ENCODE results near the gene AKT3.

AKT3 gene

GRCh38 chr1:243587823-243588560, 262.1 kb downstream of the AKT3 start:
- peaks cover 0 to 4% of the 10 kb centered on the region in 2 donors for H3K9me3 ChIP-seq (ENCODE audit: control insufficient read depth in 2 of 2, low read length in 2 of 2)
- H3K27ac ChIP-seq (ENCODE audit: low read length): no peak overlapping the region
- H3K9ac ChIP-seq (ENCODE audit: low read length in 2 of 2): no peak overlapping the region
- H3K36me3 ChIP-seq (ENCODE audit: control insufficient read depth in 2 of 2, insufficient read depth in 2 of 2, low read length in 2 of 2): peaks cover 0 to 5% of the 10 kb centered on the region in 2 donors
- no peaks in the 10 kb centered on the region for H3K27me3 ChIP-seq (ENCODE audit: control insufficient read depth in 1 of 2, insufficient read depth in 2 of 2, low read length in 2 of 2)
- H3K4me3 ChIP-seq (ENCODE audit: low read length in 2 of 2): no peak overlapping the region
- no peaks in the 10 kb centered on the region for H3K4me1 ChIP-seq (ENCODE audit: control insufficient read depth, insufficient read depth, low read length)

DNA sequence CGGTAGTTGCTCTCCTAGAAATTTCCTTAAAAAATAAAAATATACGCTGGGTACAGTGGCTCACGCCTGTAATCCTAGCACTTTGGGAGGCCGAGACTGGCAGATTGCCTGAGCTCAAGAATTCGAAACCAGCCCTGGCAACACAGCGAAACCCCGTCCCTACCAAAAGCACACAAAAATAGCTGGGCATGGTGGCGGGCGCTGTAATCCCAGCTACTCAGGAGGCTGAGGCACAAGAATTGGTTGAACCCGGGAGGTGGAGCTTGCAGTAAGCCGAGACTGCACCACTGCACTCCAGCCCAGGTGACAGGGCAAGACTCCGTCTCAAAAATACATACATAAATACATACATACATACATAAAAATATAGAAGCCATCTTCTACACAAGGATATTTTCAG, 262.8 kb downstream of the AKT3 start:
- Histone ChIP-seq H3K4me3 (ENCODE audit: low read length in 2 of 2) (no peak overlapping the region), H3K36me3 (ENCODE audit: control insufficient read depth in 2 of 2, insufficient read depth in 2 of 2, low read length in 2 of 2) (peaks cover 0 to 5% of the 10 kb centered on the region in 2 donors), H3K27ac (ENCODE audit: low read length) (no peak overlapping the region), H3K27me3 (ENCODE audit: control insufficient read depth in 1 of 2, insufficient read depth in 2 of 2, low read length in 2 of 2) (no peaks in the 10 kb centered on the region), H3K9me3 (ENCODE audit: control insufficient read depth in 2 of 2, low read length in 2 of 2) (peaks cover 0 to 4% of the 10 kb centered on the region in 2 donors), H3K9ac (ENCODE audit: low read length in 2 of 2) (no peak overlapping the region), H3K4me1 (ENCODE audit: control insufficient read depth, insufficient read depth, low read length) (no peaks in the 10 kb centered on the region)

DNA sequence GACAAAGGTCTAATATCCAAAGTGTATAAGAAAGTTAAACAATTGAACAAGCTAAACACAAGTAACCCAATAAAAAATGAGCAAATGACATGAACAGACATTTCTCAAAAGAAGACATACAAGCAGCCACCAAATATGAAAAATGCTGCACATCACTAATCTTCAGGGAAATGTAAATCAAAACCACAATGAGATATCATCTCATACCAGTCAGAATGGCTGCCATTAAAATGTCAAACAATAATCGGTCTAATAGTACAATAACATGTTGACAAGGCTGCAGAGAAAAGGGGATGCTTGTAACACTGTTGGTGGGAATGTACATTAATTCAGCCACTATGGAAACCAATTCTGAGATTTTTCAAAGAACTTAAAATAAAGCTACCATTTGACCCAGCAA, 264.1 kb downstream of the AKT3 start:
- H3K36me3 ChIP-seq (ENCODE audit: control insufficient read depth in 2 of 2, insufficient read depth in 2 of 2, low read length in 2 of 2): peaks cover 0 to 5% of the 10 kb centered on the region in 2 donors

GRCh38 chr1:243582326-243582725, 267.7 kb downstream of the AKT3 start:
- H3K4me1 ChIP-seq (ENCODE audit: control insufficient read depth, insufficient read depth, low read length): no peaks in the 10 kb centered on the region
- H3K9me3 ChIP-seq (ENCODE audit: control insufficient read depth in 2 of 2, low read length in 2 of 2): peaks cover 0 to 4% of the 10 kb centered on the region in 2 donors

More for the DNA sequence above, 264.1 kb downstream of the AKT3 start:
- Histone ChIP-seq H3K4me3 (ENCODE audit: low read length in 2 of 2) (no peak overlapping the region), H3K9ac (ENCODE audit: low read length in 2 of 2) (no peak overlapping the region), H3K27me3 (ENCODE audit: control insufficient read depth in 1 of 2, insufficient read depth in 2 of 2, low read length in 2 of 2) (no peaks in the 10 kb centered on the region), H3K9me3 (ENCODE audit: control insufficient read depth in 2 of 2, low read length in 2 of 2) (peaks cover 0 to 4% of the 10 kb centered on the region in 2 donors), H3K27ac (ENCODE audit: low read length) (no peak overlapping the region), H3K4me1 (ENCODE audit: control insufficient read depth, insufficient read depth, low read length) (no peaks in the 10 kb centered on the region)

GRCh38 chr1:243580984-243581383, 269.1 kb downstream of the AKT3 start:
- H3K36me3 ChIP-seq (ENCODE audit: control insufficient read depth in 2 of 2, insufficient read depth in 2 of 2, low read length in 2 of 2): peaks cover 0 to 3% of the 10 kb centered on the region in 2 donors
- H3K4me1 ChIP-seq (ENCODE audit: control insufficient read depth, insufficient read depth, low read length): no peaks in the 10 kb centered on the region
- H3K9ac ChIP-seq (ENCODE audit: low read length in 2 of 2): no peak overlapping the region
- peaks cover 0 to 4% of the 10 kb centered on the region in 2 donors for H3K9me3 ChIP-seq (ENCODE audit: control insufficient read depth in 2 of 2, low read length in 2 of 2)
- no peaks in the 10 kb centered on the region for H3K27me3 ChIP-seq (ENCODE audit: control insufficient read depth in 1 of 2, insufficient read depth in 2 of 2, low read length in 2 of 2)
- H3K4me3 ChIP-seq (ENCODE audit: low read length in 2 of 2): no peak overlapping the region
- no peak overlapping the region for H3K27ac ChIP-seq (ENCODE audit: low read length)

More at GRCh38 chr1:243582326-243582725, 267.7 kb downstream of the AKT3 start:
- H3K27ac ChIP-seq (ENCODE audit: low read length): no peak overlapping the region
- H3K36me3 ChIP-seq (ENCODE audit: control insufficient read depth in 2 of 2, insufficient read depth in 2 of 2, low read length in 2 of 2): peaks cover 0 to 5% of the 10 kb centered on the region in 2 donors
- H3K9ac ChIP-seq (ENCODE audit: low read length in 2 of 2): no peak overlapping the region
- H3K27me3 ChIP-seq (ENCODE audit: control insufficient read depth in 1 of 2, insufficient read depth in 2 of 2, low read length in 2 of 2): no peaks in the 10 kb centered on the region
- H3K4me3 ChIP-seq (ENCODE audit: low read length in 2 of 2): no peak overlapping the region

DNA sequence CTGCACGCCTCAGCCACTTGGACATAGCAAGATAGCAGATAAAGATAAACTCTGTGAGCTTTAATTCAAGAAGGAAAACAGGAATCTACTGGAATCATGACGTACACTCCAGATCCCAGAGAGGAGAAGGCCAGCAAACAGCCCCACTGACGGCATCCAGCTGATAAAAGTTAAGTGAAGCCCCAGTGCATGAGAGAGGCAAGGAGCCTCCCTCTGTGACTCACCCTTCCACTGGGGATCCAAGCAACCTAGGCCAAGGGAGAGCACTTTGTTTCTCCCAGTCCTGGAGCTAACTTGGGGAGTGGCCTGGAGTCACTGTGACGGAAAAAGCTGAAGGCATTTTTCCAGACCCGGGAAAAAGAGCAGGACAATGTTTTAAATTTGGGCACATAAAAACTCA, 270.0 kb downstream of the AKT3 start:
- H3K9ac ChIP-seq (ENCODE audit: low read length in 2 of 2): no peak overlapping the region
- no peaks in the 10 kb centered on the region for H3K36me3 ChIP-seq (ENCODE audit: control insufficient read depth in 2 of 2, insufficient read depth in 2 of 2, low read length in 2 of 2)
- H3K27ac ChIP-seq (ENCODE audit: low read length): no peak overlapping the region
- no peak overlapping the region for H3K4me3 ChIP-seq (ENCODE audit: low read length in 2 of 2)
- H3K4me1 ChIP-seq (ENCODE audit: control insufficient read depth, insufficient read depth, low read length): no peaks in the 10 kb centered on the region
- H3K9me3 ChIP-seq (ENCODE audit: control insufficient read depth in 2 of 2, low read length in 2 of 2): peaks cover 0 to under 1% of the 10 kb centered on the region in 2 donors
- no peaks in the 10 kb centered on the region for H3K27me3 ChIP-seq (ENCODE audit: control insufficient read depth in 1 of 2, insufficient read depth in 2 of 2, low read length in 2 of 2)

- no peaks in the 10 kb centered on the region for H3K4me1 ChIP-seq (ENCODE audit: control insufficient read depth, insufficient read depth, low read length)
- H3K9me3 ChIP-seq (ENCODE audit: control insufficient read depth in 2 of 2, low read length in 2 of 2): no peaks in the 10 kb centered on the region
- H3K36me3 ChIP-seq (ENCODE audit: control insufficient read depth in 2 of 2, insufficient read depth in 2 of 2, low read length in 2 of 2): no peaks in the 10 kb centered on the region
- H3K27me3 ChIP-seq (ENCODE audit: control insufficient read depth in 1 of 2, insufficient read depth in 2 of 2, low read length in 2 of 2): no peaks in the 10 kb centered on the region
- no peak overlapping the region for H3K9ac ChIP-seq (ENCODE audit: low read length in 2 of 2)
- H3K4me3 ChIP-seq (ENCODE audit: low read length in 2 of 2): no peak overlapping the region
- H3K27ac ChIP-seq (ENCODE audit: low read length): no peak overlapping the region
These were observed 275.0 kb downstream of the AKT3 start for GRCh38 chr1:243575070-243575469.

- Histone ChIP-seq H3K27me3 (ENCODE audit: control insufficient read depth in 1 of 2, insufficient read depth in 2 of 2, low read length in 2 of 2) (no peaks in the 10 kb centered on the region), H3K27ac (ENCODE audit: low read length) (no peak overlapping the region), H3K4me1 (ENCODE audit: control insufficient read depth, insufficient read depth, low read length) (peaks cover 14% of the 10 kb centered on the region), H3K9ac (ENCODE audit: low read length in 2 of 2) (no peak overlapping the region), H3K9me3 (ENCODE audit: control insufficient read depth in 2 of 2, low read length in 2 of 2) (no peaks in the 10 kb centered on the region), H3K4me3 (ENCODE audit: low read length in 2 of 2) (no peak overlapping the region), H3K36me3 (ENCODE audit: control insufficient read depth in 2 of 2, insufficient read depth in 2 of 2, low read length in 2 of 2) (no peaks in the 10 kb centered on the region)
These were observed 277.1 kb downstream of the AKT3 start for GRCh38 chr1:243572940-243573339.

DNA sequence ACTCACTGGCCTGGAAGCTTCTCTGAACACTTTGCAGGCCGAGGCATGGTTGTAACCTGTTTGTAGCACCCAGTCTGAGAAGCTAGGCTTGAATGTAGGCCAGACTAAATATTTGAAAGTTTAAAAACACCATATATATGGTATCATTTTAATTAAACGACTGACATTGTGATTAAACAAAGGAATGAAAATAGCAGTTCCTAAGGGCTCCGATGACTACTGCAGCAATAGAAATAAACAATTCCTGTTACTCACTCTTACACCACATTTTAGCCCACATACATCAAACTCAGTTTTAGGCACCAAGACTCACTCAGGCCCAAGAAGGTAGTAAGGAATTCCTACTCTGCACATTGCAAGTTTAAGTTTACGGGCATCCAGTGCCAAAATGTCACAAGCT, 281.2 kb downstream of the AKT3 start:
- Histone ChIP-seq H3K9ac (ENCODE audit: low read length in 2 of 2) (no peak overlapping the region), H3K4me3 (ENCODE audit: low read length in 2 of 2) (no peak overlapping the region), H3K27me3 (ENCODE audit: control insufficient read depth in 1 of 2, insufficient read depth in 2 of 2, low read length in 2 of 2) (no peaks in the 10 kb centered on the region), H3K4me1 (ENCODE audit: control insufficient read depth, insufficient read depth, low read length) (peaks cover 26% of the 10 kb centered on the region), H3K27ac (ENCODE audit: low read length) (peak overlapping the region; percentile 18), H3K9me3 (ENCODE audit: control insufficient read depth in 2 of 2, low read length in 2 of 2) (no peaks in the 10 kb centered on the region), H3K36me3 (ENCODE audit: control insufficient read depth in 2 of 2, insufficient read depth in 2 of 2, low read length in 2 of 2) (no peaks in the 10 kb centered on the region)

DNA sequence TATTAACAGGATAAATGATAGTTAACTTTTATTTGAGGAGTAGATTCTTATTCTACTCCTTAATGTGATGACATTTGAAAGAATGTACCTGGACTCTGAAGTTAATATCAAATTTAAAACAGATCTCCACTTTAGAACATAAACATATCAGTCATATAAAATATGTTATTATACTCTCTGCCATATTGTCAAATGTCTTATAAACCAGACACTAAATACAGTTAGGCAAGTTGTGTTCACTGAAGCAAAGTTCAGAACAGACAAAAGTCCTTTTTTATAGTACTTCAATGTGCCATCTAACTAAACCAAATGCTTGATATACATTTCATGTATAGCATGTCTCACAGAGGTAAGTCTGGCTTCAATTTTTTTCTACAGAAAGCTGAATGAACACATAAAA, 285.2 kb downstream of the AKT3 start:
- no peak overlapping the region for H3K9ac ChIP-seq (ENCODE audit: low read length in 2 of 2)
- H3K36me3 ChIP-seq (ENCODE audit: control insufficient read depth in 2 of 2, insufficient read depth in 2 of 2, low read length in 2 of 2): peaks cover 0 to 5% of the 10 kb centered on the region in 2 donors
- peak overlapping the region; percentile 18 for H3K27ac ChIP-seq (ENCODE audit: low read length)
- H3K4me1 ChIP-seq (ENCODE audit: control insufficient read depth, insufficient read depth, low read length): peaks cover 29% of the 10 kb centered on the region
- H3K4me3 ChIP-seq (ENCODE audit: low read length in 2 of 2): no peak overlapping the region
- H3K27me3 ChIP-seq (ENCODE audit: control insufficient read depth in 1 of 2, insufficient read depth in 2 of 2, low read length in 2 of 2): no peaks in the 10 kb centered on the region
- H3K9me3 ChIP-seq (ENCODE audit: control insufficient read depth in 2 of 2, low read length in 2 of 2): no peaks in the 10 kb centered on the region

- Histone ChIP-seq H3K27ac (ENCODE audit: low read length) (no peak overlapping the region), H3K4me3 (ENCODE audit: low read length in 2 of 2) (no peak overlapping the region), H3K36me3 (ENCODE audit: control insufficient read depth in 2 of 2, insufficient read depth in 2 of 2, low read length in 2 of 2) (peaks cover 0 to 5% of the 10 kb centered on the region in 2 donors), H3K9ac (ENCODE audit: low read length in 2 of 2) (no peak overlapping the region), H3K9me3 (ENCODE audit: control insufficient read depth in 2 of 2, low read length in 2 of 2) (no peaks in the 10 kb centered on the region), H3K27me3 (ENCODE audit: control insufficient read depth in 1 of 2, insufficient read depth in 2 of 2, low read length in 2 of 2) (no peaks in the 10 kb centered on the region), H3K4me1 (ENCODE audit: control insufficient read depth, insufficient read depth, low read length) (peaks cover 22% of the 10 kb centered on the region)
These were observed 286.3 kb downstream of the AKT3 start for GRCh38 chr1:243563732-243564131.
